Stimulated activated CD4-positive, alpha-beta T cell treated with anti-CD3 and anti-CD28 coated beads, TNF-alpha, amount 100 ng/mL, for 24 hours (primary cell): ENCODE data around the gene LRRC4C.
"Not testable (repeated sequence)": the region's sequence is repeated elsewhere in the genome, so short reads cannot be mapped to it uniquely, and the experiment has no call there.

Experiments
- DNase-seq, 3 experiments: peaks; one replicate each; pipeline ENCODE4 v3.0.0-alpha.2; 2020; ENCODE audit warnings: low read depth in 3 of 3

The LRRC4C gene

GRCh38 chr11:40240284-40240683, 1219.2 kb downstream of the LRRC4C start:
- no peak for DNase-seq

GRCh38 chr11:40236526-40236925, 1222.9 kb downstream of the LRRC4C start:
- DNase-seq, result no peak

DNA sequence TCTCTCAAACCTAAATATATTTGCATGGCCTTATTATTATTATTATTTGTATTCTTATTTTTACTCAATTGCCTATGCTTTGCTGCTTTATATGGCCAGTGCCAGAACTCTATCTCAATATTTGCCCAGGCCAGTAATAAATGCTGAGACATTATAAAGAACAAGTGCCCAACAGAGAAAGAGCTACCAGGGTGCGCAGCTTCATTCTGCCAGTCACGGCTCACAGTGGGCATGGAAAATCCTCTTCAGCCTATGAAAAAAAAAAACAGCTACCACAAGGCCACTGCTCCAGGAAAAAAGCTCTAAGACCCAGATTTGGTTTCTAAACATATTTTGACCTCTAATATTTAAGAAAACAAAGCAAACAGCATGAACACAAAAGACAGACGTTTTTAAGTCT, 1223.6 kb downstream of the LRRC4C start:
- no peak for DNase-seq

GRCh38 chr11:40230821-40231220, 1228.6 kb downstream of the LRRC4C start:
- DNase-seq, result no peak

- DNase-seq, result no peak
These were observed 1230.8 kb downstream of the LRRC4C start for GRCh38 chr11:40228662-40229061.

DNA sequence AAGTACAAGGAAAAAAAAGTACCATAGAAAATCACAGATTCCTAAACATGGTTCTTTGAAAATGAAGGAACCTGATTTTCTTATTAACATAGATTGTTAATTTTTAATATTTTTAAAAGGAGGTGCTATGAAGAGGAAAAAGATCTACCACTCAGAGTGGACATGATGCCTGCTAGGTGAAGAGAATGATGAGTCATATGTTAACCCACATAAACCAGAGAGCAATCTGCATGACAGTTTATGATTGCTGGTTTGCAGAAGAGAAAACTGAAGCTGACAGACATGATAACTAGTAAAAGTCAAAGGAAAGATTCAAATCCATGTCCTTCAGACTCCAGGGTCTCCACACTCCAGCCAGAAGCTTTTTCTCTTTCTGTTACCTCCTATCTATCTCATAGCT, 1231.7 kb downstream of the LRRC4C start:
- no peak for DNase-seq

- DNase-seq, result no peak
These were observed 1232.8 kb downstream of the LRRC4C start for GRCh38 chr11:40226654-40227053.

DNA sequence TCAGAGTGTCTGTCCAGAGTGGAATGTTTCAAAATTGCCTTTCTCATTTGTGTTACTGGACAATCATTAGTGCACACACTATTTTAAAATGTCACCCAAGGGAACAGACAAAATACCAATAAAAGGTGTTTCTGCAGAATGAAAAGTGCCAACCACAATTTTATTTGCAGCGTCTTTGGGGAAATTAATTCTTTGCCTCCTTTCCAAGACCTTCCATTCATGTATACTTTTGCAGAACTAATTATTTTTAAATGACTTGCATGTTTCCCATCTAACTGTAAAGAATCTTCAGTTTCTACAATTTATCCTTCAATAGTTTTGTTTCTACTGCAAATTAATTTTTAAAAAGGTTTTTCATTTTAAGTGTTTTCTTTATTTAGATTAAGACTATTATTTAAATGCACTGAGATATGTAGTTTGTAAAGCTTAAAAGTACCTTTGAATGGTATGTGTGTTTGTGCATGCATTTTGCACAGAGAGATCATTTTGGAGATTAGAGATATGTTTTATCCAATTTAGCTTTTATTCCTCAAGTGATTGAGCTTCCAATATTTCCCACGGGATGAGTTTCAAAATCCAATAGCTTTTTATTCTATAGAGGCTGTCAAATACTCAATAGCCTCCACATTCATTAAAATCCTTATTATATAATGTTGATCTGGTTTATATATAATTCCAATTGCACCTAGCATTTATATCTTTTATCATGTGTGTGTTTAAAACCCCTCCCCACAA, 1235.7 kb downstream of the LRRC4C start:
- DNase-seq, result no peak

- DNase-seq, result no peak
These were observed 1240.1 kb downstream of the LRRC4C start for GRCh38 chr11:40219401-40219800.

- no peak for DNase-seq
These were observed 1243.9 kb downstream of the LRRC4C start for GRCh38 chr11:40215556-40215955.

DNA sequence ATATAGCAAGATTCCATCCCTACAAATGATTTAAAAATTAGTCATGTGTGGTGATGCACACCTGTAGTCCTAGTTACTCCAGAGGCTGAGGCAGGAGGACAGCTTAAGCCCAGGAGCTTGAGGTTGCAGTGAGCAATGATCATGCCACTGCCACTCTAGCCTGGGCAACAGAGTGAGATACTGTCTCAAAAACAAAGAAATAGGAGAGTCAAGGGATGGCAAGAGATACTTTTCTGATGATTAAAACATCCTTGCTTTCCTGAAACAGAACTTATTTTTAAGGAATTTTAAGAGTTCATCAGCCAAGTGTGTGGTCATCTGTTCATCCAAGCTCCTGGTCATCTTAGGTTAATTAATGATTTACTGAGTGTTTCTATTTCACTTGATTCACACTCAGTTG, 1252.0 kb downstream of the LRRC4C start:
- DNase-seq, result no peak

GRCh38 chr11:40204228-40204627, 1255.2 kb downstream of the LRRC4C start:
- DNase-seq, result no peak

GRCh38 chr11:40203606-40204005, 1255.8 kb downstream of the LRRC4C start:
- no peak for DNase-seq

GRCh38 chr11:40202589-40203270, 1256.7 kb downstream of the LRRC4C start:
- DNase-seq, result no peak

GRCh38 chr11:40192590-40192989, 1266.9 kb downstream of the LRRC4C start:
- not testable (repeated sequence) for DNase-seq

DNA sequence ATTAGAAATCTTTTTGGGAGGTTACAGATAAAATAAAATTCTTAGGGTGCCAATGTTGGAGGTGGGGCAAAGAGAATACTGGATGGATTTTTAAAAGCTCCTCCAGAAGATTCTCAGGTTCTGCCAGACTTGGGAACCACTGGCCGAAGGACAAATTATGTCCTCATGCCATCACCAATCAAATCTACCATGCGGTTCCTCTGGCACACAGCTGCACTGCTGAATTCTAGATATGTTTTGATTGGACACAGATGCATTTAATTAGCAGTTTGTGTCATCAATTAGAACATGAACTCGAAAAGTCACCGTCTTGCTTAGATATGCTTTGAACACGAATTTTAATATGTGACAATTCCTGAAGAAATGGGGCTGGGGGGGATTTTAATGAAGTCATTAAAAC, 1269.2 kb downstream of the LRRC4C start:
- no peak for DNase-seq

GRCh38 chr11:40188848-40189247, 1270.6 kb downstream of the LRRC4C start:
- DNase-seq, result no peak

DNA sequence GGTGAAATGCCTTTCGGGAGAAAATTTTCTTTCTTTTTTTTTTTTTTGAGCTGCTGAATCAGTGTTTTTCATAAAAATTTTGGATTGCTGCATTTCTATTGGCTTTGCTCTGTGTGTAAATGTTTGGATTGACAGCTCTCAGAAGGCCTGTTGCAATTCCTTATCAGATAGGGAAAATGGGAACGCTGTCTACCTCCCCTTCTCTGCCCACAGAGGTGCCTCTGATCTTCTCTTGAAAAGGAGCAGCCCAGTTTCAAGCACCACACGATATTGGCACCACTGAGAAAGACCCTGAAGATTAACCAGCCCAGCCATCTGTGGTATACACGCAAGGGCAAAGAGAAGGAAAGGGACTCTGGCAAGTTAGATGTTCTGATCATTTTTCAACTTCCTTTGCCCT, 1272.2 kb downstream of the LRRC4C start:
- DNase-seq, result no peak

DNA sequence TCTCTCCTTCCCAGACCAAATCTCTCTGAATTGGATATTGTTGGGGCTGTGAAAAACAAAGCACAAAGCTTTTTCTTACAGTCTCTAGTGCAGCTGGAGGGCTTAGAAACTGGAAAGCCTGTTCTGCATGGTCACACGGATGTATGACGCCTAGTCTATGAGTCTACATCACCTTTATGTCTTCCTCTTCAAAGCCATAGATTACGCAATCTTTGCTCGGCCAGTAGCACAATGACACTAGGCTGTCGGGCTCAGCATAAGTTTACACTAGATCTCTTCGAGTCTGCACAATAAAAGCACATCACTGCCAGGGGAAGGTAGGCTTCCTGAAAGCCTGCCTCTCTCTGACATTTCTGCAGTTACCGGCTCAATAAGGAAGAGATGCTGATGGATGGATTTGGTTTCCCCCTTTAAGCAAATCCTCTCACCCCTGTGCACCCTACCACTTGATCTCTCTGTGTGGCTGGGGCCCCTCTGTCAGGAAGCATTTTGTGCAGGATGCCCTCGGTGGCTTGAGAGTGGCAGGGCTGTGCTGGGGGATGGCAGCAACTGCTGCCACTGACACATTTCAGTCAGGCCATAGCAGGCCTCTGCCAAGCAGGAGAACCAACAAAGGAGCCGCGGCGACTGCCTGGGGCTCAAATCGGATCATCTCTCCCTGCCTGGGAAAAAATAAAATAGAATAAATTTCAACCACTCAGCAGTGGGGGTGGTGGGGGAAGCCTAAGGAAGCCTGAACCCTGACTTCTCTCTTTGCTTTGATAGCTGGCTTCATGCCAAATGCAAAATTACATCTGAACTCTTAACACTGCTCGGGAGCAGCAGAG, 1272.8 kb downstream of the LRRC4C start:
- DNase-seq, result no peak

- DNase-seq, result no peak
These were observed 1273.7 kb downstream of the LRRC4C start for GRCh38 chr11:40185793-40186192.

GRCh38 chr11:40183073-40184064, 1276.1 kb downstream of the LRRC4C start:
- DNase-seq, result no peak
